Endothelial cell of umbilical vein (primary cell): ENCODE results near the gene NPPC. TPM values are rescaled to one million over a fixed set of nuclear protein-coding genes. Genes with fewer than 3 reads are reported as not detected.

Experiments used
- BruUV-seq: library from RNA; stranded (reverse); fragments of 400-500 nt; replicated peaks from 2 replicates; lab custom pipeline; 2021; lab: Mats Ljungman, UMichigan
- CTCF ChIA-PET: fragments of 300-600, 350-600 bp; sonication (Branson Sonifier 250); formaldehyde crosslinking; loops from one replicate; lab custom pipeline; 2021; ENCODE audit warnings: antibody characterized with exemption, inconsistent platforms; lab: Charles Lee
- POLR2A ChIA-PET: fragments of 300-600, 350-600 bp; sonication (Branson Sonifier 250); formaldehyde crosslinking; loops from one replicate; lab custom pipeline; 2021; ENCODE audit warnings: antibody characterized with exemption, inconsistent platforms; lab: Charles Lee
- DNase-seq: peaks from one replicate; pipeline ENCODE4 v3.0.0-alpha.2; 2011; ENCODE audit warnings: low read depth, low spot score
- FAIRE-seq: peaks from 2 replicates; lab custom pipeline; 2011; peaks lifted over from hg19 to GRCh38; lab: Jason Lieb, UNC
- H2AFZ ChIP-seq: 2 replicates; pipeline ENCODE4 v1.6.0; 2012; ENCODE audit warnings: low read depth, low read length, control low read depth, inconsistent platforms
- H3K27ac ChIP-seq: 2 replicates; pipeline ENCODE4 v1.5.1; 2011; ENCODE audit warnings: low read depth, mild to moderate bottlenecking, control low read depth, low read length, moderate library complexity; ENCODE audit not compliant: insufficient read depth
- H3K27me3 ChIP-seq, 2 experiments: 2 replicates each; pipeline versions ENCODE4 v1.6.0 to v1.6.1; 2011; ENCODE audit warnings: low read length in 2 of 2, mixed read lengths in 1 of 2; ENCODE audit not compliant: control insufficient read depth in 2 of 2, insufficient read depth in 2 of 2
- H3K36me3 ChIP-seq, 2 experiments: 2 replicates in 1 of 2; 3 replicates in 1 of 2; pipeline ENCODE4 v1.5.1; 2011; ENCODE audit warnings: low read length in 2 of 2, mild to moderate bottlenecking in 1 of 2, moderate library complexity in 1 of 2; ENCODE audit not compliant: control insufficient read depth in 2 of 2, insufficient read depth in 2 of 2; ENCODE audit errors: extremely low read depth in 1 of 2
- H3K4me1 ChIP-seq: 3 replicates; pipeline ENCODE4 v1.5.1; 2011; ENCODE audit warnings: mild to moderate bottlenecking, low read length; ENCODE audit not compliant: control insufficient read depth, insufficient read depth; ENCODE audit errors: extremely low read depth
- H3K4me2 ChIP-seq: 2 replicates; pipeline ENCODE4 v1.6.1; 2011; ENCODE audit warnings: low read length, control low read depth, mixed read lengths; ENCODE audit not compliant: insufficient read depth
- H3K4me3 ChIP-seq, 3 experiments: fragments of 200-600 bp in 1 of 3; sonication (generic), shearing (Covaris generic) in 1 of 3; replicated peaks in 1 of 3; 2 replicates each; pipeline ENCODE4 v1.5.1; 2011 to 2016; ENCODE audit warnings: control low read depth in 3 of 3, low read length in 3 of 3, mild to moderate bottlenecking in 2 of 3, inconsistent platforms in 1 of 3, low read depth in 1 of 3, moderate library complexity in 1 of 3; ENCODE audit not compliant: insufficient read depth in 1 of 3
- H3K79me2 ChIP-seq: 2 replicates; pipeline ENCODE4 v1.6.0; 2012; ENCODE audit warnings: low read length, inconsistent platforms; ENCODE audit not compliant: control insufficient read depth, insufficient read depth
- H3K9ac ChIP-seq: replicated peaks from 2 replicates; pipeline ENCODE3; 2011; ENCODE audit warnings: low read length, control low read depth; ENCODE audit not compliant: insufficient read depth; ENCODE audit errors: extremely low read depth
- H3K9me1 ChIP-seq: replicated peaks from 3 replicates; pipeline ENCODE4 v1.6.0; 2011; ENCODE audit warnings: mild to moderate bottlenecking, low read length; ENCODE audit not compliant: control insufficient read depth, insufficient read depth; ENCODE audit errors: extremely low read depth
- H3K9me3 ChIP-seq: replicated peaks from 2 replicates; pipeline ENCODE4 v1.5.1; 2012; ENCODE audit warnings: low read length, inconsistent platforms; ENCODE audit not compliant: control insufficient read depth, insufficient read depth
- H4K20me1 ChIP-seq: replicated peaks from 2 replicates; pipeline ENCODE3; 2011; ENCODE audit warnings: mild to moderate bottlenecking, low read length; ENCODE audit not compliant: control insufficient read depth, insufficient read depth; ENCODE audit errors: extremely low read depth
- CTCF ChIP-seq, 2 donors: IDR thresholded peaks; 1 replicate in 1 of 2; 2 replicates in 1 of 2; pipeline ENCODE4 v1.5.1; 2011; ENCODE audit warnings: low read length in 2 of 2, mild to moderate bottlenecking in 2 of 2, moderate library complexity in 2 of 2, control low read depth in 1 of 2, inconsistent platforms in 1 of 2, low read depth in 1 of 2; ENCODE audit not compliant: insufficient read depth in 1 of 2; ENCODE audit errors: extremely low read depth in 1 of 2
- FOS ChIP-seq: IDR thresholded peaks from 2 replicates; pipeline ENCODE4 v1.6.1; 2011; ENCODE audit warnings: mild to moderate bottlenecking, low read length, moderate library complexity, borderline replicate concordance; ENCODE audit not compliant: insufficient read depth
- GATA2 ChIP-seq: IDR thresholded peaks from 2 replicates; pipeline ENCODE4 v1.7.0; 2011; ENCODE audit warnings: low read depth, mild to moderate bottlenecking, moderate library complexity, mixed read lengths, low read length; ENCODE audit not compliant: insufficient read length, insufficient read depth
- JUN ChIP-seq: IDR thresholded peaks from 2 replicates; pipeline ENCODE4 v1.6.1; 2011; ENCODE audit warnings: borderline replicate concordance, low read depth; ENCODE audit not compliant: insufficient read length, insufficient read depth
- MAX ChIP-seq: IDR thresholded peaks from 2 replicates; pipeline ENCODE4 v1.6.1; 2011; ENCODE audit not compliant: insufficient read depth, insufficient read length
- MYC ChIP-seq: IDR thresholded peaks from one replicate; pipeline ENCODE4 v1.6.1; 2011; ENCODE audit warnings: mild to moderate bottlenecking, low read depth, low read length
- POLR2A ChIP-seq: IDR thresholded peaks from 2 replicates; pipeline ENCODE4 v1.6.1; 2012; ENCODE audit warnings: low read depth, mild to moderate bottlenecking, control low read depth, low read length
- POLR2AphosphoS5 ChIP-seq: IDR thresholded peaks from 2 replicates; pipeline ENCODE4 v1.6.1; 2012; ENCODE audit warnings: low read depth, mild to moderate bottlenecking, control low read depth, low read length, moderate library complexity; ENCODE audit not compliant: insufficient read depth
- dilution Hi-C: fragments of 300-500 bp; cut with MboI; formaldehyde crosslinking; loops from one replicate; pipeline ENCODE4 v1.15.0; 2019; ENCODE audit warnings: low sequenced_read_pairs; ENCODE audit not compliant: extremely low pct_ligation_motif_present
- intact Hi-C: fragments of 100-400 bp; cut with micrococcal nuclease; formaldehyde crosslinking; loops from one replicate; pipeline ENCODE4 v1.10.0; 2022
- polyA plus RNA-seq, 4 experiments: library from polyadenylated mRNA; depleted of rRNA in 3 of 4; stranded (reverse) in 3 of 4; unstranded in 1 of 4; fragments of >200 nt; gene quantifications; 2 replicates each; pipeline versions ENCODE4 v1.2.1 to v1.2.3, GENCODE V29; 2011 to 2012; ENCODE audit warnings: missing spikeins in 1 of 4
- total RNA-seq: library from RNA; stranded (reverse); gene quantifications from 2 replicates; pipeline ENCODE4 v1.2.3, GENCODE V29; 2021

Gene NPPC
- total and polyA plus RNA-seq, 2 donors (not counting 3 experiments of a cell fraction or from before 2014, with no cell fraction given), result not detected

- Histone ChIP-seq H3K36me3 (no peaks in the 10 kb centered on the region), H3K4me2 (no peak overlapping the region), H3K9me1 (no peaks in the 10 kb centered on the region), H3K27ac (no peak overlapping the region), H3K9me3 (no peaks in the 10 kb centered on the region), H3K4me3 (no peak overlapping the region), H4K20me1 (no peaks in the 10 kb centered on the region), H2AFZ (no peak overlapping the region), H3K4me1 (no peaks in the 10 kb centered on the region), H3K9ac (no peak overlapping the region), H3K79me2 (peaks cover 8% of the 10 kb centered on the region), H3K27me3 (no peaks in the 10 kb centered on the region)
- no TSS peak for BruUV-seq
- POLR2A ChIA-PET, result no interaction called here
- dilution Hi-C loops, result no loop called here
- TF ChIP-seq FOS, result no peak
- TF ChIP-seq POLR2A, result no peak
- no peak for TF ChIP-seq MAX
- no peak for TF ChIP-seq POLR2AphosphoS5
- TF ChIP-seq CTCF (IDR thresholded peaks at IDR 0.05; ENCODE audit: extremely low read depth in 1 of 2, insufficient read depth in 1 of 2, low read depth in 1 of 2, low read length in 2 of 2), result no peak
- no peak for TF ChIP-seq MYC
- TF ChIP-seq JUN, result no peak
- no peak for TF ChIP-seq GATA2
- intact Hi-C loops, result no loop called here
- no peak for DNase-seq
- CTCF ChIA-PET, result interaction anchor here (1.0 to 1.5 kb wide), 3 partner anchors 8 to 10 kb away, joined by 3 read pairs; no protein-coding TSS in a partner anchor
- no peak for FAIRE-seq
Observed at GRCh38 chr2:231975001-231975400, 48.8 kb upstream of the NPPC start.
